K562 (cell line): ENCODE measurements around the gene CACNA1C. TPM values are rescaled to one million over a fixed set of nuclear protein-coding genes. Genes with fewer than 3 reads are reported as not detected.

ENCODE experiments used
- ATAC-seq: fragments of 200-7000 bp; cut with Tn5 transposase; 3 replicates; pipeline ENCODE4 v1.9.1; 2020; ENCODE audit warnings: moderate library complexity
- BruUV-seq: library from RNA; stranded (reverse); fragments of 400-500 nt; replicated peaks from 2 replicates; lab custom pipeline; 2021; lab: Mats Ljungman, UMichigan
- CTCF ChIA-PET: fragments of 300-600 bp; formaldehyde crosslinking; extraction: SDS; loops from one replicate; lab custom pipeline; 2021; ENCODE audit warnings: low intra/inter-chr PET ratio; lab: Yijun Ruan, JAX
- POLR2A ChIA-PET: fragments of 300-600, 350-650 bp; sonication (Branson Sonifier 250); formaldehyde crosslinking; extraction: SDS; loops from one replicate; lab custom pipeline; 2021; ENCODE audit warnings: antibody characterized with exemption, inconsistent platforms; lab: Yijun Ruan, JAX
- DNase-seq, 4 experiments: peaks; one replicate each; pipeline versions ENCODE4 v3.0.0 to v3.0.0-alpha.2; 2011 to 2018; ENCODE audit warnings: low spot score in 3 of 4, mixed read lengths in 3 of 4; ENCODE audit errors: extremely low read depth in 1 of 4
- FAIRE-seq: peaks from 2 replicates; lab custom pipeline; 2011; peaks lifted over from hg19 to GRCh38; lab: Jason Lieb, UNC
- H2AFZ ChIP-seq: 2 replicates; pipeline ENCODE4 v1.6.0; 2011; ENCODE audit warnings: low read depth, low read length, control low read depth, inconsistent platforms
- H3K27ac ChIP-seq: fragments of 200-600 bp; 3 replicates; pipeline ENCODE4 v1.8.0; 2011; ENCODE audit warnings: low read depth, mild to moderate bottlenecking, control low read depth, inconsistent platforms, low read length, moderate library complexity, mixed read lengths; ENCODE audit errors: extremely low read depth
- H3K27me3 ChIP-seq, 2 experiments: fragments of 300-600 bp in 1 of 2; 2 replicates in 1 of 2; 3 replicates in 1 of 2; pipeline versions ENCODE4 v1.6.0 to v1.8.0; 2011; ENCODE audit warnings: inconsistent platforms in 2 of 2, low read length in 2 of 2, mild to moderate bottlenecking in 1 of 2, mixed read lengths in 1 of 2, moderate library complexity in 1 of 2; ENCODE audit not compliant: control insufficient read depth in 2 of 2, insufficient read depth in 2 of 2
- H3K36me3 ChIP-seq: fragments of 300-600 bp; 3 replicates; pipeline ENCODE4 v1.8.0; 2011; ENCODE audit warnings: mild to moderate bottlenecking, low read length, inconsistent platforms; ENCODE audit not compliant: control insufficient read depth, insufficient read depth
- H3K4me1 ChIP-seq, 2 experiments: fragments of 200-600 bp in 1 of 2; replicated peaks in 1 of 2; 2 replicates in 1 of 2; 3 replicates in 1 of 2; pipeline versions ENCODE4 v1.5.1 to v1.8.0; 2011; ENCODE audit warnings: inconsistent platforms in 2 of 2, low read length in 2 of 2, mild to moderate bottlenecking in 1 of 2, mixed read lengths in 1 of 2, moderate library complexity in 1 of 2; ENCODE audit not compliant: control insufficient read depth in 2 of 2, insufficient read depth in 2 of 2
- H3K4me2 ChIP-seq: 2 replicates; pipeline ENCODE4 v1.6.1; 2011; ENCODE audit warnings: low read length, control low read depth, inconsistent platforms, mixed read lengths; ENCODE audit not compliant: insufficient read depth
- H3K4me3 ChIP-seq: fragments of 200-600 bp; sonication (generic), shearing (Covaris generic); 2 replicates; pipeline ENCODE4 v1.5.1; 2016; ENCODE audit warnings: control low read depth, inconsistent platforms
- H3K79me2 ChIP-seq: fragments of 200-600 bp; 3 replicates; pipeline ENCODE4 v1.8.0; 2011; ENCODE audit warnings: low read length, inconsistent platforms; ENCODE audit not compliant: control insufficient read depth, insufficient read depth
- H3K9ac ChIP-seq, 2 experiments: 2 replicates each; pipeline versions ENCODE4 v1.6.0 to v1.6.1; 2011; ENCODE audit warnings: low read depth in 2 of 2, low read length in 2 of 2, control low read depth in 1 of 2, inconsistent platforms in 1 of 2, mild to moderate bottlenecking in 1 of 2, mixed read lengths in 1 of 2; ENCODE audit not compliant: insufficient read depth in 1 of 2
- H3K9me1 ChIP-seq: one replicate; pipeline ENCODE4 v1.6.0; 2011; ENCODE audit warnings: inconsistent platforms, mild to moderate bottlenecking, low read length, moderate library complexity; ENCODE audit not compliant: control insufficient read depth, insufficient read depth
- H3K9me3 ChIP-seq: replicated peaks from 2 replicates; pipeline ENCODE4 v1.5.1; 2011; ENCODE audit warnings: low read depth, low read length, inconsistent platforms; ENCODE audit not compliant: control insufficient read depth, insufficient read depth
- H4K20me1 ChIP-seq: replicated peaks from 2 replicates; pipeline ENCODE4 v1.6.1; 2011; ENCODE audit warnings: low read length, inconsistent platforms, mixed read lengths; ENCODE audit not compliant: control insufficient read depth, insufficient read depth
- ETV6 ChIP-seq, 3 experiments: fragments of 150-350 bp in 1 of 3; sonication (generic) in 1 of 3; formaldehyde crosslinking in 1 of 3; IDR thresholded peaks; 2 replicates each; pipeline versions ENCODE4 v1.6.1 to v1.8.0; 2014 to 2022; ENCODE audit warnings: borderline replicate concordance in 2 of 3, low read depth in 2 of 3, antibody characterized with exemption in 1 of 3, low read length in 1 of 3, mild to moderate bottlenecking in 1 of 3, missing genetic modification reagents in 1 of 3
- HES1 ChIP-seq: fragments of 450-650 bp; IDR thresholded peaks from 2 replicates; pipeline ENCODE4 v1.6.1; 2016; ENCODE audit warnings: low read depth, mild to moderate bottlenecking, moderate library complexity
- HSF4 ChIP-seq: fragments of 250-450 bp; sonication (Bioruptor Pico); IDR thresholded peaks from 2 replicates; pipeline ENCODE4 v2.1.2; 2022; ENCODE audit warnings: mild to moderate bottlenecking, moderate library complexity, borderline replicate concordance
- NR2F6 ChIP-seq: fragments of 450-650 bp; formaldehyde crosslinking; IDR thresholded peaks from 2 replicates; pipeline ENCODE4 v1.4.0; 2020; ENCODE audit warnings: mild to moderate bottlenecking
- POLR2AphosphoS5 ChIP-seq: IDR thresholded peaks from 2 replicates; pipeline ENCODE4 v1.6.1; 2011; ENCODE audit warnings: mild to moderate bottlenecking, low read depth, low read length, moderate library complexity; ENCODE audit not compliant: control insufficient read depth, insufficient read depth
- RREB1 ChIP-seq: fragments of 250-450 bp; sonication (Bioruptor Pico); IDR thresholded peaks from 2 replicates; pipeline ENCODE4 v1.4.0; 2020
- SMAD2 ChIP-seq: fragments of 150-350 bp; IDR thresholded peaks from 2 replicates; pipeline ENCODE4 v1.6.1; 2014; ENCODE audit warnings: low read depth, mild to moderate bottlenecking, low read length
- ZC3H11A ChIP-seq: IDR thresholded peaks from 2 replicates; pipeline ENCODE4 v1.6.1; 2012; ENCODE audit warnings: low read depth, low read length, improper control_type of control experiment
- ZNF589 ChIP-seq: fragments of 200-800 bp; sonication (Bioruptor generic); IDR thresholded peaks from 2 replicates; pipeline ENCODE4 v1.6.1; 2016; ENCODE audit warnings: low read depth, missing genetic modification characterization, missing compliant biosample characterization
- WGBS: fragments of 100-300 bp; shearing (Covaris generic); methylation state at CpG from one replicate; pipeline ENCODE4 v1.1.6; 2016; ENCODE audit warnings: low coverage, mixed read lengths; ENCODE audit not compliant: insufficient coverage; ENCODE audit errors: missing lambda C conversion rate; 5-methylcytosine and 5-hydroxymethylcytosine counted together
- in situ Hi-C: fragments of 300-500 bp; cut with MboI; formaldehyde crosslinking; loops from 4 replicates; pipeline ENCODE4 v1.15.0; 2018; ENCODE audit warnings: inconsistent platforms, mixed read lengths
- intact Hi-C: fragments of 100-400 bp; cut with micrococcal nuclease; formaldehyde crosslinking; loops from 2 replicates; pipeline ENCODE4 v1.14.2; 2022
- polyA plus RNA-seq, 8 experiments: library from polyadenylated mRNA; depleted of rRNA in 4 of 8; stranded (reverse) in 5 of 8; unstranded in 3 of 8; fragments of >200 nt; fragmentation: Nextera tagmentation in 2 of 8; fragmentation: Illumina TruSeq in 1 of 8; extraction: Ambion mirVana in 2 of 8; extraction: Trizol in 1 of 8; gene quantifications; 2 replicates each; pipeline versions ENCODE4 v1.2.1 to v1.2.3, GENCODE V29; 2011 to 2014; ENCODE audit warnings: inconsistent platforms in 1 of 8, missing spikeins in 1 of 8
- total RNA-seq, 7 experiments: library from RNA; depleted of rRNA in 6 of 7; stranded (reverse); fragments of >200 nt in 6 of 7; fragmentation: Illumina TruSeq in 2 of 7; extraction: Trizol in 2 of 7; gene quantifications; 2 replicates each; pipeline versions ENCODE4 v1.2.1 to v1.2.3, GENCODE V29; 2011 to 2021; ENCODE audit warnings: low replicate concordance in 1 of 7
- TF ChIP-seq, protein P1 (sequence below): fragments of 250-450 bp; sonication (Bioruptor Pico); IDR thresholded peaks from 2 replicates; pipeline ENCODE4 v1.8.0; 2021; ENCODE audit warnings: mild to moderate bottlenecking, moderate library complexity

The CACNA1C gene
- total and polyA plus RNA-seq, 9 of the 15 experiments (the other 6 are each of a cell fraction or from before 2014, with no cell fraction given), result not detected

DNA sequence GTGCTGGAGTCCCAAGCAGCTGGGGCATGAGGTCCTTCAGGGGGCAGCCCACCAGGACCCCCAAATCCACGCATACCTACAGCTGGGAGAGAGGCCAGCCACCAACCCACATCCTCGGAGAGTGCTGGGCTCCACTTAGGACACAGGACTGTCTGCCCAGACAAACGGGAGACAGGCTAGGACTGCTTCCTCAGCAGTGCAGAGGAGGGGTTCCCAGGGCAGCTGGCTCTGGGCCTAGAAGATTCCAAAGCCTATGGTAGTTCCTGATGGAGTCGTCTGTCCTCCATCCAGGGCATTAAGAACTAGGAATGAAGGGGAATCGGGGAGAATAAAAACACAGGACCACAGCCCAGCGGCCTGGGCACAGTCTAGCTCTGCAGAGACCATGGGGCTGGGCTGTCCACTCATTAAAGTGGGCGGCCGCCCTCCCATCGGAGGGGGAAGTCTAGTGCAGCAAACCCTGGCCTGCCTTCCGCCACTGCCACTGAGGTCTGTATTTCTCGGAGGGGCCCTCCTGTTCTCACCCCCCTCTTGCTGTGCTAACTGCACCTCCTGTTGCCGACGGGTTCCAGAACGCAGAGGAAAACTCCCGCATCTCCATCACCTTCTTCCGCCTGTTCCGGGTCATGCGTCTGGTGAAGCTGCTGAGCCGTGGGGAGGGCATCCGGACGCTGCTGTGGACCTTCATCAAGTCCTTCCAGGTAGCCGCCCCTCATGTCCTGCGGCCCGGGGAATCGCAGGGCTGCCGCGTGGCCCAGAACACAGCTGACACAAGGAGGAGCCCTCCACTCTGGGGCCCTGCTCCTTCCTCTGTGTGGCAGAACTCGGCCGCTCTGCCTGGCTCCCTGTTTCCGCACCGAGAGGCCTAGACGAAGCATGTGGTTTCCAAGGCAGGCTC, 598.5 kb downstream of the CACNA1C start:
- in situ Hi-C loops (no loop called here), intact Hi-C loops (no loop called here)
- Histone ChIP-seq H4K20me1 (no peaks in the 10 kb centered on the region), H3K27me3 (peaks cover 4 to 53% of the 10 kb centered on the region in 2 experiments; a peak in 4 of 5 replicates), H3K4me1 (peaks cover 0 to 6% of the 10 kb centered on the region in 2 experiments; a peak in 1 of 5 replicates), H3K79me2 (no peaks in the 10 kb centered on the region), H3K9me1 (no peaks in the 10 kb centered on the region), H3K4me3 (no peak overlapping the region), H2AFZ (no peak overlapping the region), H3K9me3 (no peaks in the 10 kb centered on the region), H3K9ac (no peak overlapping the region), H3K36me3 (no peaks in the 10 kb centered on the region), H3K4me2 (no peak overlapping the region), H3K27ac (no peak overlapping the region)
- ChIA-PET CTCF (no interaction called here), POLR2A (no interaction called here)
- DNase-seq, result no peak
- BruUV-seq, result no TSS peak
- 0% methylated on average over 10 of the region's 32 CpGs for whole genome bisulfite sequencing
- no peak for FAIRE-seq
- no peak for ATAC-seq
- no peak for TF ChIP-seq ETV6 (IDR thresholded peaks at IDR 0.05; ENCODE audit: borderline replicate concordance in 1 of 2, low read depth in 2 of 2, low read length in 1 of 2)
- no peak for TF ChIP-seq ETV6 (CRISPR knock-in tag; IDR thresholded peaks at IDR 0.05; ENCODE audit: borderline replicate concordance)
- TF ChIP-seq ZC3H11A, result no peak
- no peak for TF ChIP-seq ZNF589 (CRISPR knock-in tag)
- no peak for TF ChIP-seq HES1
- TF ChIP-seq POLR2AphosphoS5, result no peak
- TF ChIP-seq SMAD2, result no peak
- no peak for TF ChIP-seq HSF4 (CRISPR knock-in tag)
- TF ChIP-seq NR2F6 (CRISPR knock-in tag), result no peak
- TF ChIP-seq, protein P1, sequence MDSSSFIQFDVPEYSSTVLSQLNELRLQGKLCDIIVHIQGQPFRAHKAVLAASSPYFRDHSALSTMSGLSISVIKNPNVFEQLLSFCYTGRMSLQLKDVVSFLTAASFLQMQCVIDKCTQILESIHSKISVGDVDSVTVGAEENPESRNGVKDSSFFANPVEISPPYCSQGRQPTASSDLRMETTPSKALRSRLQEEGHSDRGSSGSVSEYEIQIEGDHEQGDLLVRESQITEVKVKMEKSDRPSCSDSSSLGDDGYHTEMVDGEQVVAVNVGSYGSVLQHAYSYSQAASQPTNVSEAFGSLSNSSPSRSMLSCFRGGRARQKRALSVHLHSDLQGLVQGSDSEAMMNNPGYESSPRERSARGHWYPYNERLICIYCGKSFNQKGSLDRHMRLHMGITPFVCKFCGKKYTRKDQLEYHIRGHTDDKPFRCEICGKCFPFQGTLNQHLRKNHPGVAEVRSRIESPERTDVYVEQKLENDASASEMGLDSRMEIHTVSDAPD (CRISPR knock-in tag), result no peak
- TF ChIP-seq RREB1 (CRISPR knock-in tag), result no peak
